Measurements from ENCODE around the gene TRAPPC12.
"Not testable (repeated sequence)": the region's sequence is repeated elsewhere in the genome, so short reads cannot be mapped to it uniquely, and the experiment has no call there.

The TRAPPC12 gene

GRCh38 chr2:3488855-3489763, 109.6 kb downstream of the TRAPPC12 start:
- DNase-seq = no peak

GRCh38 chr2:3489764-3490115, 110.2 kb downstream of the TRAPPC12 start:
- no peak for DNase-seq

DNA sequence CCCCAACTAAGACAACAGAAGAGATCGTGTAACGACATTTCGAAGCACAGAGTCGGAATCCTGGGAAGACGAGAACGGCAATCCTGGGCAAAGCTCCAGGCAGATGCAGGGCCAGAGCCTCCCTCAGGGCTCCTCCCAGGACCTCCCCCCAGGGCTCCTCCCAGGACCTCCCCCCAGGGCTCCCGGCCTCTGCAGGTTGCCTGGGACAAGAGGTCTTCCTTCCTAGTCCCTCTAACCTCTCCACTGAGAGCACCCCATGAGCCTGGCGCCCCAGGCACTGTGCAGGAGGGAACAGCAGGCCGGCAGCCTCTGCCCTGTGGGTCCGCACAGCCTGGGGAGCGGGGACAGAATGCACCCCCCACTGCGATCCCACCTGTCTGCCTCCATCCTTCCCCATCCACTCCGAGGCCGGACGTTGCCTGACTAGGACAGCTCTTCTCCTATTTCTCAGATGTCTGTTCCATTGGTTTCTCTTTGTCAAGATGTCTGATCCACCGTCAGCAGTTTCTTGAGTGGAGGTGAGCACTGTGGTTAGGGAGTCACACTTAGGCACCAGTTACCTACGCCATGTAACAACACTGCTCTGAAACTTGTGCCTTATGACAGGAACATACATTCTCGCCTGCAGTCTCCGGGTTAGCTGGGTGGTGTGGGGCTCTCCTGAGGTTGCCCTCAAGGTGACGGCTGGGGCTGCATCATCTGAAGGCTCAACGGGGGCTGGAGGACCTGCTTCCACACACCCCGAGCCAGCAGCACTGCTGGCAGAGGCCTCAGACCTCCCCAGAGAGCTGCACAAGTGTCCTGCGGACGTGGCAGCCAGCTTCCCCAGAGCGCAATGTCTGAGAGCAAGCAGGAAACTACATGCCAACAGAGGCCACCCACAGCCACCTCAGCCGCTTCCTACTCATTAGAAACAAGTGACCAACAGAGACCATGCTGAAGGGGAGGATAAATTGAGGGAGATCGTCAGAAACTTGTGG, 111.0 kb downstream of the TRAPPC12 start:
- no peak for DNase-seq

DNA sequence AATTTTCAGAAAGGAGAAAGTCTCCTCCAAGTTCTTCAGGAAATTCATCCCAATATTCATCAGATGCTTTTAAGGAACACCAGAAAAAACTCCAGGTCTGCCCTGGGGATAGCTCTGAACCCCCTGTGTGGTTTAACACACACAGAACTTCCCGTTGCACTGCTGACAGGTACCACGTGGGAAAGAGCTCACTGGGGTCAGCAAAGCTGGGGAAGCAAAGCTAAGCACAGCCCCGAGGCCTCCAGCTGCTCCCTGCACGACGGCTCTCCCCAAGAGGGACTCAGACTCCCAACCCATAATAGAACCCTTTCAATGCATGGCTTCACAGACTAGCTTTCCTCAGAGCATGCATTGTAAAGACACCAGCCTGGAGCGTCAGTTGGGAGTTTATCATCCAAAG, 111.8 kb downstream of the TRAPPC12 start:
- no peak for DNase-seq

- no peak for DNase-seq
Observed at GRCh38 chr2:3491716-3492474, 112.4 kb downstream of the TRAPPC12 start.

DNA sequence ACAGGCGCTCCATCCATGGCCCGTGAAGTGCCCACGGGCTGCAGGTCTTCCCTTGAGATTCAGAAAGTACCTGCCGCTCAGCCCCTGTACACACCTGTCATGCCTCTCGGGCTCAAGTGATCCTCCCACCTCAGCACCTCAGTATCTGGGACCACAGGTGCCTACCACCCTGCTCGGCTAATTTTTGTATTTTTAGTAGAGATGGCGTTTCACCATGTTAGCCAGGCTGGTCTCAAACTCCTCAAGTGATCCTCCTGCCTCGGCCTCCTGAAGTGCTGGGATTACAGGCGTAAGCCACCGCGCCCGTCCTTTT, 112.9 kb downstream of the TRAPPC12 start:
- not testable (repeated sequence) for DNase-seq

DNA sequence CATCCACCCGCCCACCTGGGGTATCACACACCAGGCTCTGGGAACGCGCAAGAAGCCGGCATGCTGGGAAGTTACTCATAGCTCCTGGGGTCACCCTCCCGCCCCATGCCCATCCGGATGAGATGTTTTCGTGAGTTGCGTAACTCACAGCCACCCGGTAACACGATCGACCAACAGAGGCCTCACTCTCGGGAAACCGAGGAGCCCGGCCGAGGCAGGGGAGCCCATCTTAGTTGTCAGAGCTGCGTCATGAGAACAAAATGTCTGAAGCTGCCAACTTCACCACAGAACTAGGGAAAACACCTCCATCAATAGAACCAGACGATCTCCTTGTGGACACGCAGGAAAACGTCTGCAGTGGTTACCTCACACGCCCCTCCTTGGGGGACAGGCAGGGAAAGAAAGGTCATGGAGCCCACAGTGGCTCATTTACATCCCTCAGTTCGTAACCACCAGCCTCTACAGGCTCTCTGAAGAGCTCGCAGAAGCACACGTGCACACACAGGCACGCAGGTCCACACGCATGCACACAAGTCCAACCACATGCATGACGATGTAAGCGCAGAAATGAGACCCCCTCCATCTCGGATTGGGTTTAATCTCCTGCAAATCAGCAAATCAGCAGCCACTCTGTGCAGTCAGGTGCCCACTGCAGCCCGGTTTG, 113.6 kb downstream of the TRAPPC12 start:
- DNase-seq = peak; percentile 74

DNA sequence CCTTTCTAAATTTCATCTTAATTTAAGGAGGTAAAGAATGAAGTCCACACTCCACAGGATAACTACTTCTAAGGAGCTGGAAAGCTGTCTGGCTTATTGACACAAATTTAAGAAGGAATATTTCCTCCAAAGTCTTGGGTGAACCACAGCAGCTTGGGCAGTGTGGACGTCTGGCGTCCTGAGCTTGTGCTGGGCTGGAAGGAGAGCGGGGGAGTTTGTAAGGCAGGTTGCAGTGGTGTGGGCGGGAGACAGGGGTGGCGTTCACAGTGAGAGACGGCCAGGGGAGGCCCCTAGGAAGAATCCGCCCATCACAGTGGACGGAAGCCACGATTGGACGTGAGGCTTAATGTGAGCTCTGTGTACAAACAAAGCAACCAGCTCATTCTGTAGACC, 114.1 kb downstream of the TRAPPC12 start:
- DNase-seq = peak; percentile 7

DNA sequence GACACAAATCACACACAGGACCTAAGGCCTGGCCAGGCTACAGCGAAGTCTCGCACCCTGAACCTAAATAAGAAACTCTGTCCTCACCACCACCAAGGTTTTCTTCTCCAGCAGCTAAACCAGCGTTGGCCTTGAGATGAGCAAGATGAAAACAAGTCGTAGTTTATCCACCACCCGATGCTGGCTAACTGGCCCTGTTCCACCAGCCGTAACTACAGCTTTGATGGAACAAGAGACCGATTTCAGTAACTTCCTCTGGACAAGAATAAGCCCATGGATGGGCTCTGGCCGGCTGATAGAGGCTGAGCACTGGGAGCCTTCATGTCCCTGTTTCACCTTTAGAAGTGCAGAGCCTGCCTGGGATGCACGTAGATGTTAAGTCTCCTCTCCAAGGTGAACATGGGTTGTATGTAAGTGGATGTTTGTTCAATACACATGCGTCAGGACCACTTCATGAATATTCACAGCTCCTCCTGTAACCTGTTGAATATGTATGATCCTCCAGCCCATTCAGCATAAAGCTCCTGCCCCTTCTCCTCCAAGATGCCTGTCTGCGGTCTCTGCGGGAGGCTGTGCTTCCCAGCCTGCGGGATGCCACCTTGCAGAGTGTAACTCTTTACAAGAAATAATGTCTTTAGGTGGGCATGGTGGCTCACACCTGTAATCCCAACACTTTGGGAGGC, 115.6 kb downstream of the TRAPPC12 start:
- DNase-seq = no peak

GRCh38 chr2:3496708-3497080, 117.2 kb downstream of the TRAPPC12 start:
- not testable (repeated sequence) for DNase-seq

- no peak for DNase-seq
Observed at GRCh38 chr2:3498783-3499394, 119.4 kb downstream of the TRAPPC12 start.

DNA sequence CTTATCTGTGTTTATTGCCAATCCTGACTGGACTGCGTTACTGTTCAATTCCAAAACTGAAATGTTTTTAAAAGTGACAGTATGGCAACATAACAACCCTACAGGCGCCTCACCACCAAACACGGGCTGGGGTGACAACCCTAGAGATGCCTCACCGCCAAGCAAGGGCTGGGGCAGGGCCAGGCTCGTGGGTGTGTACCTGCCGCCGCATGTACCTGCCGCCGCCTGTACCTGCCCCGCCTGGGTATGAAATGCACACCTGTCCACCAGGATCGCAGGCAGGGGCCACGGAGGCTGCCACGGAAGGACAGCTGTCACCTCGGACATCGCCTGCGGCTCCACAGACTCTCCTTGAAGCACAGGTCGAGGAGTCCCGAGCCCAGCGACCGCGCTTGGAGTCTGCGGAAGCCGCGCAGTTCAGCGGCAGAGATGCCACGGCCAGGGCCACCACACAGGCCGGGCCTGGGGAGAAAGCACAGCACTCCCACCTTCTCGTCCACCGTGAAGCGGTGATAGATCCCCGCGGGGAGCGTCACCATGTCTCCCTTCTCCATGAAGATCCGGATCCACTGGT, 120.9 kb downstream of the TRAPPC12 start:
- no peak for DNase-seq

DNA sequence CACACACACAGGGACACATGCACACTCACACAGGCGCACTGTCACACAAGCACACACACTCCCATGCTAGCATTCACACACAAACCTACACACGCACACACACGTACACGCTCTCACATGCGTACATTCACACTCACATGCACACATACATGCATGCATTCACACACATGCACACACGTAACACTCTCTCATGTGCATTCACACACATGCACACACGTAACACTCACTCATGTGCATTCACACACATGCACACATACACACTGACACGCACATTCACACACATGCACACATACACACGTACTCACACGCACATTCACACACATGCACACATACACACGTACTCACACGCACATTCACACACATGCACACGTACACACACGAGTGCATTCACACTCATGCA, 123.6 kb downstream of the TRAPPC12 start:
- no peak for DNase-seq

GRCh38 chr2:3503483-3503882, 124.0 kb downstream of the TRAPPC12 start:
- no peak for DNase-seq

DNA sequence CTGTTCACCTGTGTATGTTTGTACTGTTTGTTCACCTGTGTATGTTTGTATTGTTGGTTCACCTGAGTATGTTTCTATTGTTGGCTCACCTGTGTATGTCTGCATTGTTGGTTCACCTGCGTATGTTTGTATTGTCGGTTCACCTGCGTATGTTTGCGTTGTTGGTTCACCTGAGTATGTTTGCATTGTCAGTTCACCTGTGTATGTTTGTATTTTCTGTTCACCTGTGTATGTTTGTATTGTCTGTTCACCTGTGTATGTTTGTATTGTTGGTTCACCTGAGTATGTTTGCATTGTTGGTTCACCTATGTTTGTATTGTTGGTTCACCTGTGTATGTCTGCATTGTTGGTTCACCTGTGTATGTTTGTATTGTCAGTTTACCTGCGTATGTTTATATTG, 125.2 kb downstream of the TRAPPC12 start:
- no peak for DNase-seq

GRCh38 chr2:3505771-3506170, 126.3 kb downstream of the TRAPPC12 start:
- DNase-seq = no peak

- DNase-seq = no peak
Observed at GRCh38 chr2:3512086-3512485, 132.6 kb downstream of the TRAPPC12 start.

- DNase-seq = no peak
Observed at GRCh38 chr2:3513026-3513810, 133.7 kb downstream of the TRAPPC12 start.

DNA sequence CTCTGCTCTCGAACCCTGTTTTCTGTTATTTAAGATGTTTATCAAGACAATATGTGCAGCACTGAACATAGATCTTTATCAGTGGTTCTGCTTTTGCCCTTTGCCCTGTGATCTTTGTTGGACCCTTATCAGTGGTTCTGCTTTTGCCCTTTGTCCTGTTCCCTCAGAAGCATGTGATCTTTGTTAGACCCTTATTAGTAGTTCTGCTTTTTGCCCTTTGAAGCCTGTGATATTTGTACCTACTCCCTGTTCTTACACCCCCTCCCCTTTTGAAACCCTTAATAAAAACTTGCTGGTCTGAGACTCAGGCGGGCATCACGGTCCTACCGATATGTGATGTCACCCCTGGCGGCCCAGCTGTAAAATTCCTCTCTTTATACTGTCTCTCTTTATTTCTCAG, 135.9 kb downstream of the TRAPPC12 start:
- not testable (repeated sequence) for DNase-seq

- DNase-seq = no peak
Observed at GRCh38 chr2:3516831-3517230, 137.3 kb downstream of the TRAPPC12 start.

All from T1000 (cell line).